ENCODE measurements around the gene BABAM2. TPM values are rescaled to one million over a fixed set of nuclear protein-coding genes. Genes with fewer than 3 reads are reported as not detected.

BABAM2 gene
- total RNA-seq, 1 donor: 42.0 TPM

- Histone ChIP-seq H3K79me2 (ENCODE audit: insufficient read depth, low read length) (peaks cover 7% of the 10 kb centered on the region), H3K4me2 (ENCODE audit: insufficient read depth, low read length) (no peak overlapping the region), H2AFZ (ENCODE audit: low read length) (no peak overlapping the region), H3K4me1 (ENCODE audit: insufficient read depth, low read length) (peaks cover 12% of the 10 kb centered on the region), H3K27me3 (ENCODE audit: insufficient read depth, low read length) (no peaks in the 10 kb centered on the region), H3K4me3 (ENCODE audit: insufficient read depth, low read length) (no peak overlapping the region), H3K36me3 (ENCODE audit: insufficient read depth, low read length) (no peaks in the 10 kb centered on the region), H3K9me3 (ENCODE audit: low read depth, low read length) (no peaks in the 10 kb centered on the region), H4K20me1 (ENCODE audit: insufficient read depth, low read length) (no peaks in the 10 kb centered on the region), H3K27ac (ENCODE audit: low read depth, low read length) (no peak overlapping the region)
- no peak for DNase-seq (ENCODE audit: insufficient read length, low spot score, missing footprints)
- no peak for TF ChIP-seq CTCF (IDR thresholded peaks at IDR 0.05; ENCODE audit: extremely low read depth, low read depth, low read length)
Observed at GRCh38 chr2:27906074-27906473, 15.5 kb downstream of the BABAM2 start.

DNA sequence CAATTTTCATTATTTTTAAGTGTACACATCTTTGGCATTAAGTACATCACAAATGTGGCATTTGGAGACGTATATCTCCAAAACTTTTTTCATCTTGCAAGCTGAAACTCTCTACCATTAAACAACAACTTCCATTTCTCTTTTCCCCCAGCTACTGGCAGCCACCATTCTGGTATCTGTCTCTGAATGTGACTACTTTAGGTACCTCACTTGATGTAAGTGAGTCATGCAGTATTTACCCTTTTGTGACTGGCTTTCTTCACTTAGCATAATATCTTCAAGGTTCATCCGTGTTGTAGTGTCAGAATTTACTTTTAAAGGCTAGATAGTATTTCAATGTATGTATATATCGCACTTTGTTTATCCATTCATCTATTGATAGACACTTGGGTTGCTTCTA is 17.0 kb downstream of the BABAM2 start:
- DNase-seq (ENCODE audit: insufficient read length, low spot score, missing footprints): no peak

GRCh38 chr2:27909901-27910300 is 19.4 kb downstream of the BABAM2 start:
- H3K36me3 ChIP-seq (ENCODE audit: insufficient read depth, low read length): no peaks in the 10 kb centered on the region
- H4K20me1 ChIP-seq (ENCODE audit: insufficient read depth, low read length): no peaks in the 10 kb centered on the region
- TF ChIP-seq CTCF (IDR thresholded peaks at IDR 0.05; ENCODE audit: extremely low read depth, low read depth, low read length): no peak
- no peak overlapping the region for H3K4me3 ChIP-seq (ENCODE audit: insufficient read depth, low read length)
- H3K4me2 ChIP-seq (ENCODE audit: insufficient read depth, low read length): no peak overlapping the region
- H3K4me1 ChIP-seq (ENCODE audit: insufficient read depth, low read length): no peaks in the 10 kb centered on the region
- no peak for DNase-seq (ENCODE audit: insufficient read length, low spot score, missing footprints)
- peaks cover 2% of the 10 kb centered on the region for H3K79me2 ChIP-seq (ENCODE audit: insufficient read depth, low read length)
- no peaks in the 10 kb centered on the region for H3K9me3 ChIP-seq (ENCODE audit: low read depth, low read length)
- H2AFZ ChIP-seq (ENCODE audit: low read length): no peak overlapping the region
- H3K27me3 ChIP-seq (ENCODE audit: insufficient read depth, low read length): no peaks in the 10 kb centered on the region
- no peak overlapping the region for H3K27ac ChIP-seq (ENCODE audit: low read depth, low read length)

More for the DNA sequence above, 17.0 kb downstream of the BABAM2 start:
- H3K27ac ChIP-seq (ENCODE audit: low read depth, low read length): no peak overlapping the region
- no peak for TF ChIP-seq CTCF (IDR thresholded peaks at IDR 0.05; ENCODE audit: extremely low read depth, low read depth, low read length)
- peaks cover 4% of the 10 kb centered on the region for H3K4me1 ChIP-seq (ENCODE audit: insufficient read depth, low read length)
- H3K4me3 ChIP-seq (ENCODE audit: insufficient read depth, low read length): no peak overlapping the region
- H3K9me3 ChIP-seq (ENCODE audit: low read depth, low read length): no peaks in the 10 kb centered on the region
- peaks cover 7% of the 10 kb centered on the region for H3K79me2 ChIP-seq (ENCODE audit: insufficient read depth, low read length)
- no peak overlapping the region for H2AFZ ChIP-seq (ENCODE audit: low read length)
- H3K27me3 ChIP-seq (ENCODE audit: insufficient read depth, low read length): no peaks in the 10 kb centered on the region
- no peaks in the 10 kb centered on the region for H3K36me3 ChIP-seq (ENCODE audit: insufficient read depth, low read length)
- no peaks in the 10 kb centered on the region for H4K20me1 ChIP-seq (ENCODE audit: insufficient read depth, low read length)
- H3K4me2 ChIP-seq (ENCODE audit: insufficient read depth, low read length): no peak overlapping the region

DNA sequence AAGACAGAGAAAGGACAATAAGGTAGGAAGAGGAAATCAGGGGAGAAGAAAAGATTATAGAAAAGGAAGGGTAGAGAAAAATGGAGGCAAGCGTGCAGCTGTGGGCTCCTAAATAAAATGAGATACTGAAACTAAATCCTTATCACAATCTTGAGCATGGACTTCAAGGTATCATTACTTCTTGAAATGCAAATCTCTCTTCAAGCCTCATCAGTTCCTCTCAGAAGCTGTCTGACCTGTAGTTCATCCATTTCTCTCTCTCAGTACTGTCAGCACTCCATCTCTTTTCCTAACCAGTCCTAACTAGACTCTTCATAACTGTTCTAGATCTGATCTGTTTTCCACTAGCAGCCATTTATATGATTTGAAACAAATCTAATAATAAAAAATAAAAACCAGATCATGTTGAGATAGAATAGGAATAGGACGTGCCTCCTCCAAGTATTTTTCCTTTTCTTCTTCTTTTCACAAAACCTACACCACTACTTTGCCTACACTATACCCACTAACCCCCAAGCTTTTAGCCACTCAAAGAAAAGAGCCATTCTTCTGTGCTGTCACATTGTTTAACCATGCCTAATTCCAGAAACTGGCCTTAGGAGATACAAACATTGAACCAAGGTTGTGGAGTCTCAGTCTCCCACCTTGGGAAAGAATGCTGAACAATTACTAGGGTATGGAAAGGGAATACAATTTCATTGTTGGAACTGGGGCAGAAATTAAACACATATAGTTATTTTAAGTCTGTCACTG is 21.1 kb downstream of the BABAM2 start:
- no peak for DNase-seq (ENCODE audit: insufficient read length, low spot score, missing footprints)
- Histone ChIP-seq H3K4me2 (ENCODE audit: insufficient read depth, low read length) (no peak overlapping the region), H4K20me1 (ENCODE audit: insufficient read depth, low read length) (no peaks in the 10 kb centered on the region), H3K9me3 (ENCODE audit: low read depth, low read length) (no peaks in the 10 kb centered on the region), H3K79me2 (ENCODE audit: insufficient read depth, low read length) (peaks cover 5% of the 10 kb centered on the region), H3K27me3 (ENCODE audit: insufficient read depth, low read length) (no peaks in the 10 kb centered on the region), H3K36me3 (ENCODE audit: insufficient read depth, low read length) (no peaks in the 10 kb centered on the region), H2AFZ (ENCODE audit: low read length) (no peak overlapping the region), H3K27ac (ENCODE audit: low read depth, low read length) (no peak overlapping the region), H3K4me1 (ENCODE audit: insufficient read depth, low read length) (peaks cover 10% of the 10 kb centered on the region), H3K4me3 (ENCODE audit: insufficient read depth, low read length) (no peak overlapping the region)
- no peak for TF ChIP-seq CTCF (IDR thresholded peaks at IDR 0.05; ENCODE audit: extremely low read depth, low read depth, low read length)

All from osteoblast (primary cell).